AML-193 (cell line): ENCODE data around the gene SOX13.
"Not testable (repeated sequence)": the region's sequence is repeated elsewhere in the genome, so short reads cannot be mapped to it uniquely, and the experiment has no call there.

Experiments
- DNase-seq, 2 experiments: peaks; one replicate each; lab custom pipeline; 2025; lab: John Stamatoyannopoulos, UW

Gene SOX13

GRCh38 chr1:204072931-204073836, at the start of gene SOX13:
Gene SOX13 (plus strand): TSS chr1:204073115. CDS start chr1:204112916, 39,801 bp downstream.
- DNase-seq: no peak

- DNase-seq: no peak
These were observed 46.8 kb upstream of the SOX13 start for GRCh38 chr1:204025917-204026707.

GRCh38 chr1:204027446-204027845, 45.5 kb upstream of the SOX13 start:
- DNase-seq: no peak

- no peak for DNase-seq
These were observed 43.9 kb upstream of the SOX13 start for GRCh38 chr1:204029016-204029415.

GRCh38 chr1:204031098-204031710, 41.7 kb upstream of the SOX13 start:
- DNase-seq: no peak

GRCh38 chr1:204032642-204033235, 40.2 kb upstream of the SOX13 start:
- no peak for DNase-seq

- no peak for DNase-seq
These were observed 39.6 kb upstream of the SOX13 start for GRCh38 chr1:204033306-204033705.

GRCh38 chr1:204036882-204037655, 35.8 kb upstream of the SOX13 start:
- DNase-seq: no peak

GRCh38 chr1:204041232-204041767, 31.6 kb upstream of the SOX13 start:
- DNase-seq: no peak

- no peak for DNase-seq
These were observed 31.0 kb upstream of the SOX13 start for GRCh38 chr1:204041803-204042505.

GRCh38 chr1:204042516-204042915, 30.4 kb upstream of the SOX13 start:
- DNase-seq: no peak

- no peak for DNase-seq
These were observed 29.2 kb upstream of the SOX13 start for GRCh38 chr1:204043680-204044079.

- DNase-seq: no peak
These were observed 28.5 kb upstream of the SOX13 start for GRCh38 chr1:204044448-204044847.

GRCh38 chr1:204045430-204045829, 27.5 kb upstream of the SOX13 start:
- DNase-seq: no peak

GRCh38 chr1:204046346-204046745, 26.6 kb upstream of the SOX13 start:
- no peak for DNase-seq

- not testable (repeated sequence) for DNase-seq
These were observed 24.1 kb upstream of the SOX13 start for GRCh38 chr1:204048796-204049195.

- no peak for DNase-seq
These were observed 21.7 kb upstream of the SOX13 start for GRCh38 chr1:204051258-204051657.

- no peak for DNase-seq
These were observed 21.2 kb upstream of the SOX13 start for GRCh38 chr1:204051718-204052117.

GRCh38 chr1:204053893-204054292, 19.0 kb upstream of the SOX13 start:
- DNase-seq: no peak

- no peak for DNase-seq
These were observed 12.9 kb upstream of the SOX13 start for GRCh38 chr1:204059970-204060369.
